HepG2 (cell line): Measurements from ENCODE around the gene CTSG.

Experiments
- ATF2 ChIP-seq: sonication (generic); formaldehyde crosslinking; IDR thresholded peaks from 2 replicates; pipeline ENCODE4 v1.4.0; 2020; ENCODE audit warnings: missing genetic modification reagents
- DDIT3 ChIP-seq: sonication (generic); formaldehyde crosslinking; IDR thresholded peaks from 2 replicates; pipeline ENCODE4 v1.4.0; 2020; ENCODE audit warnings: mild to moderate bottlenecking, missing genetic modification reagents
- E2F1 ChIP-seq: sonication (generic); formaldehyde crosslinking; IDR thresholded peaks from 2 replicates; pipeline ENCODE4 v1.5.0; 2020; ENCODE audit warnings: missing genetic modification reagents
- ELF4 ChIP-seq: sonication (generic); formaldehyde crosslinking; IDR thresholded peaks from 2 replicates; pipeline ENCODE4 v1.5.0; 2020; ENCODE audit warnings: missing genetic modification reagents, mild to moderate bottlenecking, moderate library complexity, borderline replicate concordance
- FOXA1 ChIP-seq, 2 experiments: fragments of 450-650 bp in 1 of 2; sonication (generic) in 1 of 2; formaldehyde crosslinking in 1 of 2; IDR thresholded peaks; 2 replicates each; pipeline versions ENCODE4 v1.4.0 to v1.6.1; 2016 to 2020; ENCODE audit warnings: missing genetic modification reagents in 1 of 2
- IKZF1 ChIP-seq: fragments of 450-650 bp; IDR thresholded peaks from 2 replicates; pipeline ENCODE4 v1.7.1; 2016
- ISX ChIP-seq: sonication (generic); formaldehyde crosslinking; conservative IDR thresholded peaks from 2 replicates; pipeline ENCODE4 v1.5.0; 2020; ENCODE audit warnings: missing genetic modification reagents
- MXD1 ChIP-seq: sonication (generic); formaldehyde crosslinking; IDR thresholded peaks from 2 replicates; pipeline ENCODE4 v1.4.0; 2020; ENCODE audit warnings: mild to moderate bottlenecking, missing genetic modification reagents
- PHF21A ChIP-seq: sonication (generic); formaldehyde crosslinking; IDR thresholded peaks from 2 replicates; pipeline ENCODE4 v1.5.0; 2020; ENCODE audit warnings: mild to moderate bottlenecking, missing genetic modification reagents
- ZBTB1 ChIP-seq: sonication (generic); formaldehyde crosslinking; IDR thresholded peaks from 2 replicates; pipeline ENCODE4 v1.4.0; 2020; ENCODE audit warnings: missing genetic modification reagents, borderline replicate concordance
- ZNF552 ChIP-seq: sonication (generic); formaldehyde crosslinking; IDR thresholded peaks from 2 replicates; pipeline ENCODE4 v1.9.0; 2022; ENCODE audit warnings: missing genetic modification reagents, mild to moderate bottlenecking, borderline replicate concordance

- TF ChIP-seq PHF21A (no peak), E2F1 (no peak), ATF2 (no peak), FOXA1 (IDR thresholded peaks at IDR 0.05) (no peak), FOXA1 (CRISPR knock-in tag; IDR thresholded peaks at IDR 0.05) (no peak), ZBTB1 (CRISPR knock-in tag) (no peak), ELF4 (no peak), MXD1 (CRISPR knock-in tag) (no peak), ISX (no peak), DDIT3 (no peak), ZNF552 (CRISPR knock-in tag) (no peak), IKZF1 (no peak)
Measured at GRCh38 chr14:24563505-24563904, 12.5 kb downstream of the CTSG start.
